CD1c-positive myeloid dendritic cell (primary cell): ENCODE measurements around the gene AFG1L.
A peak's percentile ranks its signal among the peaks of the same experiment; 100 is the strongest.
"Not testable (repeated sequence)": the region's sequence is repeated elsewhere in the genome, so short reads cannot be mapped to it uniquely, and the experiment has no call there.

Experiments
- DNase-seq: peaks from one replicate; pipeline ENCODE4 v3.0.0-alpha.2; 2016; ENCODE audit errors: extremely low spot score

AFG1L gene

DNA sequence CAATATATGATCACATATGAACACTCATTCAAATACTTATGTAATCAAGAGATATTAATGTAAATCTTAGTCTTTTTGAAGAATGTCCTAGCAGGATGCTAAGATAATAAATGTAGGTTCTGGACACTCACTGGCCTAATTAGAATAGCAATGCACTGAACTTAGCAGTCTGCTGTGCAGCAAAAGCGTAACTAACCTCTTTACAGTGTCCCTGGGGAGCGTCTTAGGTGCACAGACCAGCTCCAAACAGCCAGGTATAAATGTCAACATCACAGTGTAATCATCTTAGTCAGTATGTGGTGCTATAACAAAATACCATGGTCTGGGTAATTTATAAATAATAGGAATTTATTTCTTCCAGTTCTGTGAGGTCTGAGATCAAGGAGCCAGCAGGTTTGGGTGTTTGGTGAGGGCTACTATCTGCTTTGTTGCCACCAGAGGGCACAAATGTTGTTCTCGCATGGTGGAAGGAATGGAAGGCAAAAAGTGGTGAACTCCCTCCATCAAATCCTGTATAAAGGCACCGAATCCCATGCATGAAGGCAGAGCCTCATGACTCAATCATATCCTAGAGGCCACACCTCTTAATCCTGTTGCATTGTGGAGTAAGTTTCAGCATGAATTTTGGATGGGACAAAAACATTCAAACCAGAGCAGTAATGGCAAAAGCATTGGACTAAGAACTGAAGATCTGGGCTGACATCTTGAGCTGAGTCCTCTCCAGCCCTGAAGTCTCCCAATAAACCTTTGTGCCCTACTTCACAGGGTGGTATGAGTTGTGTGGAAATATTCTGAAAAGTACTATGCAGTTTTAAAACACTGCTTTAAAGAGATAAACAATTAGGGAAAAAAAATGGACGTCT is 224.1 kb downstream of the AFG1L start:
- no peak for DNase-seq

DNA sequence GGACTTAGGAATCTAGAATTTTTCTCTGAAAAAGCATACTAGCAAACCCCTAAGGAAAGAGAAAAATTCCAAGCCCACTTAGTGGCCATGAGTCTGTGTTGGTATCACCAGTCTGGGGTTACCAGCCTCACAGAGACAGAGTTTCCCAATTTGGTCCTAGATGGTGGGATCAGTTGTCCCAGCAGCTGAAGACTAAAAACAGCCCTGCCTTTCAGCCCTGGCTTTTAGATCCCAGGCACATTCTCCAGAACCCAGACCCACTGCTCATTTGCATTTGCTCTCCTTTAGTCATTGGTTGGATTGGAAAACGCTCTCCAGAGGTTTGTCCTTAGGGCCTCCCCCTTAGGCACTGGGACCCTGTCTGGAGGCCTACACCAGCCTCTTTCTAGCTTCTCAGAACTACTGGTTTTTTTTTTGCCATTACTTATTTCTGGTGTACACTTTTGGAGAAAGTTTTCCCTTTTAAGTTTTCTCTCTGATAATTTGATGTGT is 226.8 kb downstream of the AFG1L start:
- DNase-seq: no peak

GRCh38 chr6:108523697-108524096 is 228.8 kb downstream of the AFG1L start:
- DNase-seq: no peak

DNA sequence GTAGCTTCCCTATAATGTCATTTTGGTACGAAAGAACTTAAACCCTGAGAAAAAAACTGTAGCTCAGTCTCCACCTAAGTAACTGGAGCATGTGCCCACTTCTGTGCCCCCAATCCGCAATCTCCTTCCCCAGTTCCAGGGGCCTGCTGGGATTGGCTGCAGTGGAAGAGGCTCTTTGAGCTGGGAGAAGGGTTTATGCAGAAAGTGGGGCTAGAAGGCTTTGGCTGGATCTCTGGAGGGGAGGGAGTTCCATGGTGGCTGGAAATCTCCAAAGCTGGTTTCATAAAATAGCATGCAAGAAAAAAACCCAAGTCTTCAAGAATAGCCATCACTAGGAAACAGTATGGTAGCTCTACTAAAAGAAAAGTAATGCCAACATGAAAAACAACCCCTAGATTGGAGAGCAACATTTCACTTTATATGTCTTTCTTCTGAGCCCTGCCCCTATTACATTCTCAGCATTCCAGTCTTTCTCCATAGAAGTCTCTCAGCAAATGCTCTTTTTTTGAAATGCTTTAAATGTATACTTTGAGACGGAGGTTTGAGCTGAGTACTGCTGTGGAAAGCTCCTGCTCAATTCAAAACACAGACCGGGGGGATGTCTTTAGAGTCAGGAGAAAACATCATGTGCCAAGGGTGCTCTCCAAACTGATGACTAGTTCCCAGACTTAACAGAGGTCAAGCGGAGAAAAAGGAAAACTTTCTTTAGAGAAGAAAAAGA is 229.8 kb downstream of the AFG1L start:
- no peak for DNase-seq

DNA sequence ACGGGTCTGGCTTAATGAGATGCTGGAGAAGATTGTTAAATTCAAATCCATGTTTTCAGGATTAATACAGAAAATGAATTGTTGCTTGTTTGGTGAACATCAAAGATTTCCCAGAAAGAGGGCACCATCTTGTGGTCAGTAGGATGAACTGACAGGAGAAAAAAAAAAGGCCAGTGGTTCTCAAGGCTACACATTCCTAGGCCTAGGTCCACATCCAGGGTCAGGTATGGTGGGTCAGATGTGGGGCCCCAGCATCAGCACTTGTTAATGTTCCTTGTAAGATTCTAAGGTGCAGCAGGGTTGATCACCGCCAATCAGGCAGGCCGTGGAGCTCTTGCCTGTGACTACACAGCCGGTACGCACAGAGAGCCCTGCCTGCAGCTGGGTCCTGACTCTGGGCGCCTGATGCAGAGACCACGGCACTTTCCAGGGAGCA is 231.9 kb downstream of the AFG1L start:
- peak; percentile 51 for DNase-seq

DNA sequence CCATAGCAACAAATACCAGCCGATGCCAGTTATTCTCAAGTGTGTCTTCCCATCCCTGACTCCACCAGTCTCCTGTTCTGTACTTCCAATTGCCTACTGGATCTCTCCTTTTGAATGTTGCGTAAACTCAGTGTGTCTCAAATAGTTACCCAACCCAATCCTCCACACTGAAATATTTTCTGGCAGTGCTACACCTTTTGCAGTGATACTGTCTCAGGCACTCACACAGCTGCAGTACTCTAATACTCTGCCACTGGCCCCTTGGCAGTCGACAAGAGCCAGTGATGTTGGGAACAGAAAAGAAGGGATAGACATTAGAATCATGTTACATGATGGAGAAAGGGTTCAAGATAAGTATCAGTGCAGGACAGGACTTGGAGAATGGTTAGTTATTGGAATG is 234.0 kb downstream of the AFG1L start:
- no peak for DNase-seq

DNA sequence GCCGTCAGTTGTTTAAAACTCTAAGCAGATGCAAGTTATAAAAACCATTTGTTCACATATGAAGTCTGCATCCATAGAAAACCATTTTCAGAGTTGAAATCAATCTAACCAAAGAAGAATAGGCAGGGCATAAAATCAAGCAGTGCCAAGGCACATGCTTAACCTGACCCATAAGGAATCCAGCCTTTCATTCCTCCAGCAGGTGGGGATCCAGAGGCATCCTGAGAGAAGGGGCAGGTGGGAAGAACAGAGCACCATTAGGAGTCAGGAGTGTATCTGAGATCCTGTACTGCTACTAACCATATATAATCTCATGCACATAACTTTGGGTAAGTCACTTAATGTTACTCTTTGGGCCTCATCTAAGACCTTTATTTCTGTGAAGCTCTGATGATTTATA is 236.5 kb downstream of the AFG1L start:
- DNase-seq: no peak

- DNase-seq: no peak
Observed at GRCh38 chr6:108535114-108535742, 240.4 kb downstream of the AFG1L start.

DNA sequence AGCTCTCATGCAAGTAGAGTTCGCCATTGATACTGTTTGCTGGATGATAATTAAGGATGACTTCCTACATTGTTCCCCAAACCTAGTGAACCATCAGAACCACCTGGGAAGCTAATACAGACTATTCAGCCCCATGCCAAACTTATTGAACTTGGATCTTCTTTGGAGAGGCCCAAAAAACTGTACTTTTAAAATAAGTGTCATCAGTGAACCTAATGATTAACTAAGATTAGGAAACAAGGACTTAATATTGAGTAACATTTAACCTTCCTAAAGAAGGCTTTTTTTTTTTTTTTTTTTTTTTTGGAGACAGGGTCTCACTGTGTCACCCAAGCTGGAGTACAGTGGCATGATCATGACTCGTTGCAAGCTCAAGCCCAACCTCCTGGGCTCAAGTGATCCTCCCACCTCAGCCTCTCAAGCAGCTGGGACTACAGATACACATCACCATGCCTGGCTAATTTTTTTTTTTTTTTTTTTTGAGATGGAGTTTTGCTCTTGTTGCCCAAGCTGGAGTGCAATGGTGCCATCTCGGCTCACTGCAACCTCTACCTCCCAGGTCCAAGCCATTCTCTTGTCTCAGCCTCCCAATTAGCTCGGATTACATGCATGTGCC is 241.2 kb downstream of the AFG1L start:
- not testable (repeated sequence) for DNase-seq

DNA sequence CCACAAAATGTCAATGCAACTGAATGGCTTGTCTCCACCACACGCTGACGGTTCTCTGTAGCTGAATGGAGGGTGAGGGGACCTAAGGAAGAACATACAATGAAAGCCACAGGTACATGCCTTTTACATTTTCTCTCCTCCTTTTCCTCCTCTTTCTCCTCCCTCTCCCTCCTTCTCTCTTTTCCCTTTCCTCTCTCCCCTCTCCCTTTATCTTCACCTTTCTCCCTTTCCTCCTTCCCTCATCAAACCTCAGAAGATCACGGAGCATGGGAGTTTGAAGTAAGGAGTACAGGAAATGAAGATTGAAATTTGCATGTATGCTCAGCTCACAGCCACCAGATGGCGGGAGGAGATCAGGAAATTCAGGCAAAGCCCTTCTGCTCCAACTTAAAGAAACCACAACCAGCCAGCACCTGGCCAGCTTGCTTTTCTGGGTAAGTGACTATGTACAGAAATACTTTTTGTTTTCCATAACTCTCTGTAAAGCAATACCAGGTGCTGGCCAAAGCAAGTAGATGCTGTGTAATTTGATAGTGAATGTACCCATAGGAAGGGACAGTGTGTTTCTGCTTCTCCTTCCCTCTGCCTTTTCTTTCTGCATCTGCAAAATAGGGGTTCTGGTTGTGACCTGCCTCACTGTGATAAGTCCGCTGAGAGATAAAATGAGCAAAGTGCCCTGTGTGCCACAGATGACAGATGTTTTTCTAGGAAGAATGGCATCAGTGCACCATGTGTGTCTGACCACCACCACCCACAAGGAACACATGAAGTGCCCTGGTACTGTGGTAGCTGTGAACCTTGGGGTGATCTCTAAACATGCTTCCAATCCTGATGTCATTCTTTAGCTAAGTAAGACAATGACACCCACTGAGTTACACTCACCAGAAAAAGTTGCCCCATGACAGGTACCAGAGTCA is 247.2 kb downstream of the AFG1L start:
- peak; percentile 83 for DNase-seq

DNA sequence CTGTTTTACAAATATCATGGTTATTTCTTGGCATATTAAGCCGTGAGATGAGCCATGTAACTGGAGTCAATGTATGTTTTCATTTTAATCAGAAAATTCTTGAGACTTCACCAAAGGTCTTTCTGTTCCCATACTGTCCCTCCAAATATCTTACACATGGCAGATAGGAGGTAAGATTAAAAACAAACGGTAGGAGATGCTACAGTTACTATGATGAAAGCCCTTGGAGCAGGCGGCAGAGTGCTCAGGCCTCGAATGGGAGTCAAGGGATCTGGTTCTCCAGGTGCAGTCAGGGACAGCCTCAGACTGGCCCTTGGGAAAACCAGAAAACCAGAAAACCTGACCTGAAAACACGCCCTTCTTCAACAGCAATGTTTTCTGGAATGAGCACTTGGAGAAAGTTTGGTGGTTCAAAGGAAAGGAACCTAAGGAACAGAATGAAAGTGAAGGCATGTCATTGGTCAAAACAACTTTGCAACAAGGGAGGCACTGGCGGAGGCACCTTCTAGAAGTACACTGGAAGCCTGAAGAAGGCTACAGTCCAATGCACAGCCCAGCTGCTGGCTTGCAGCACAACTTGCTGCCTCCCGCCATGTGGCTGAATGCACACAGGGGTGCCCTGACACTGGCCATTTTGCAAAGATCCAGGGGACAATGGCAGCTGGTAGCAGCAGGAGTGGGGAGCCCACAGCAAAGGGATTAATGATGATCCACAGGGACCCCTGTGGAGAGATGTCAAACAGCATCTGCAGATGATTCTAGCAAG is 248.5 kb downstream of the AFG1L start:
- no peak for DNase-seq

DNA sequence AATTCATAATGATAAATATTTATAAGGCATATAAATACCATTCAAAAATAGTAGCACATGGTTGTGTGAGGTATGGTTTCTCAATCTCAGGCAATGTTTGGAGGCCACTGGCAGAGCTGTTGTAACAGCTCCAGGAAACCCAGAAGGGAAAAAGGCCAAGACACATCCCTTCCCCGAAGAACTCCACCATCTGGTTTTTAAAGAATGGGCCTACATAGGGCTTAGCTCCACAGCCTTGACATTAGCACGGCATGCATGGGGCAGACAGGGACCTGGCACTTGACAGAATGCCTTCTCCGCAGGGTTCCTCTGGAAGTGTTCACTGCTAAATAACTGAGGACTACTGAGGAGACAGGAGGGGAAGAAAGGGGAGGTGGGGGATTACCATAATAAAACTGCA is 249.8 kb downstream of the AFG1L start:
- DNase-seq: no peak

DNA sequence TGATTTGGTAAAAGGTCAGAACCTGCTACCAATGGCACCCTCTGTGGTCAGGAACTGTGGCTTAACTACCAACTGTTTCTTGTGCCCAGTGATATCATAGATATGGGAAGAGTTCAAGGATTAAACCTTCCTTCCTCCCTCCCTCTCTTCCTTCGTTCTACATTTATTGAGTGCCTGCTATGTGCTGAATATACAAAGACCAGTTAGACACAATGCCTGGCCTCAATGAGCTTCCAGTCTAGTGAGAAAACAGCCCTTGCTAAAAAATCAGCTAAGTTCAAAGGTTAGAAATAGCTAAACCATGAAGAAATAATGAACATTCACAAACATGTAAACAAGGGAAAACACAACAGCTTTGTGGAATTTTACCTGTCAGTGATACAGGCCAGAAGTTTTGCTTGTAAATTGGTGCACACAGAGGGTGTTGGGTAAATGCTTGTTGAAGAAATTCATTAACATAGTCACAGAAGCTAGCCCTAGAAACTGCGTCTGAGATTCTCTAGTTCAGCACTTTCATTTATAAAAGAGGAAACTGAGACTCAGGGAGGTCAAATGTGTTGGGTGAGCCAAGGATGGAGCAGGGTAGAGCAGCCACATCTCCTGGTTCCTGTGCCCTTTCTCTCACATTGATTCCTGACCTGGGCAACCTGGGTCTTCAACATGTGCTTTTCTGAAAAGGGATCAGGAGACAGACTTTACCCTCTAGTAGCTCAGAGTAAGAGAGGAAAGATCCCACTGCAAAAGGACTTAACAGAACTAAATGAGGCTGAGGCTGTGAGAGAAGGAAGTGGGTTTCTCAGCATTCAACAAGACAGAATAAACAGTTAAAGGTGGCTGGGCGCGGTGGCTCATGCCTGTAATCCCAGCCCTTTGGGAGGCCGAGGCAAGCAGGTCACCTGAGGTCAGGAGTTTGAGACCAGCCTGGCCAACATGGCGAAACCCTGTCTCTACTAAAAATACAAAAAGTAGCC is 251.5 kb downstream of the AFG1L start:
- DNase-seq: no peak

DNA sequence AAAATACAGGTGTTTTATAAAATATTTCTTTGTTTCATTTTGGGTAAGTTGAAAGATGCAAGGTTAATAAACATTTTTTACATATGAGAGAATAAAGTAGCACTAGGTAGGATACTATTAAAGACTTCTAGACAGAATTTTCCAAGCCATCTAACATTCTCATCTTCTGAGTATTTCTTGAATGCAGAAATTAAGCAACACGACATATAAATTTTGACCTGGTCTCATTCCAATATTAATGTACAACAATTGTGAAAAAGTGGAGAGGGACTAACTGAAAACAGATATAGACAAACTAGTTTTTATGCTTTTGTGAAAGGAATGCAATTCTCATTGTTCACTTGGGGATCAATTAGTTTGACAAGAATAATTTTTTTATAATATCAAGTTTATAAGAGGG is 254.4 kb downstream of the AFG1L start:
- no peak for DNase-seq

- no peak for DNase-seq
Observed at GRCh38 chr6:108549741-108550140, 254.9 kb downstream of the AFG1L start.

DNA sequence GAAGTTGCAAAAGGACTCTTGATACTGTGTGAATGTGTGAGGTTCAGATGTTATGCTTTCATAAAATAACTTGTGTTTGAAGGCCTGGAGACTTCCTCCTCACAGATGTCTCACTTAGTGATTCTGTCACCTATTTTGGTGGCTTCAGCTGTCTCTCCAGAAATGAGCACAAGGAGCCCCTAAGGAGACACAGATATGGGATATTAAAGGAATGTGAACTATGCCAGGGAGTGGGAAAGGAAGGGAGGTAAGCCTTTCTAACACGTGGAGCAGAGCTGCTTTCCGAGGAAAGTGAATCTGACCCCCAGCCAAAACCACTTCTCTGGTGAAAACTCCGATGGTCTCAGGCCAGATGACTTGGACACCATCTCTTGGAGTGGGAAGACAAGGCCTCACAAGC is 255.4 kb downstream of the AFG1L start:
- no peak for DNase-seq

DNA sequence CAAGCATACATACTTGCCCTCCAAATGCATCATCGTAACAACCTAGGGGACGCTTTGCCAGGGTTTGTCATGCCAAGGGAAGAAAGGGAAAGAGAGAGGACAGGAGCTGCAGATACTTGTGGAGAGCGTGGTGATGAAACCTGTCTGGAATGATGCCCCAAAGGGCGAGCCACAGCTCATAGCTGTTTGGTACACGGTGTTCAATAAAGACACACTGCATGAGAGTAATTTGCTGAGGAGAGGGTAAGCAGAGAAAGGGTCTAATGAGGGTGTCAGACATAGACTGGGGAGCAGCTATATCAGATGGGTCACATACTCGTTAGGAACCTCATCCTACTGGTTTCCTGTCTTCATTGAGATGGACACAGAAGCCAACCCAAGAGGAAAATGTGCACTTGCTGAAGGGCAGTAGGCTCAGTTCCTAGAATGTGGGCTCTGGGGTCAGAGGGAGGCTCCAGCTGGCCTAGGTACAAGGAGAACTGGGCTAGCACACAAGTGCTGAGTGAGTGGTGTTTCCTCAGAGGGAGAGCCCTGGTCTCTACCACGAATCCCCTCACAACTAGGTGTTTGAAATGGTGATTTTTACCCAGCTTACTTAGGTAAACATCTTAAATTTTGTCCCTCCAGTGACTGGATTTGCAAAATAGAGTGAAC is 260.7 kb downstream of the AFG1L start:
- DNase-seq: no peak

DNA sequence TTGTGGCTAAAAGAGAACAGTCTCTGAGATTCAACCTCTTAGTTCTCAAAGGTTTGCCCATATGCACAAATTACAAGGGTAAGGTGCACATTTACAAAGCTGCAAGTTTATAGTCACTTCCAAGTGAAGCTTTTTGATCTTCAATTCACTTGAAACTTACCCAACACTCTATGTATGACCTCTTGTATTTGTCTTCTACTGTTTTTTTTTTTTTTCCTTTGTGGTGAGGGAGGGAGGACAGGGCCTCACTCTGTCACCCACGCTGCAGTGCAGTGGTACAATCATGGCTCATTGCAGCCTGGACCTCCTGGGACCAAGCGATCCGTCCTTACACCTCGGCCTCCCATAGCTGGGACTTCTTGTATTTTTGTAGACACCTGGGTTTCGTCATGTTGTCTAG is 261.4 kb downstream of the AFG1L start:
- DNase-seq: peak; percentile 34
